WTC11 (cell line): Measurements from ENCODE around the gene TTLL5. TPM values are rescaled to one million over a fixed set of nuclear protein-coding genes. Genes with fewer than 3 reads are reported as not detected.

Experiments
- ATAC-seq: fragments of 200-7000 bp; cut with Tn5 transposase; 2 replicates; pipeline ENCODE4 v1.10.0; 2021; ENCODE audit warnings: mild to moderate bottlenecking, moderate library complexity
- CTCF ChIA-PET: fragments of 300-600 bp; sonication (Branson Sonifier 250); formaldehyde crosslinking; loops from one replicate; lab custom pipeline; 2021; ENCODE audit warnings: antibody characterized with exemption; lab: Charles Lee
- POLR2A ChIA-PET: fragments of 350-600 bp; sonication (Branson Sonifier 250); formaldehyde crosslinking; loops from one replicate; lab custom pipeline; 2021; ENCODE audit warnings: antibody characterized with exemption; lab: Charles Lee
- DNase-seq: peaks from one replicate; pipeline ENCODE4 v3.0.0; 2021; ENCODE audit warnings: low spot score
- H3K27ac Mint-ChIP-seq: 2 replicates; pipeline ENCODE4 v1.8.0; 2021; ENCODE audit warnings: mixed read lengths
- H3K27me3 Mint-ChIP-seq: 2 replicates; pipeline ENCODE4 v1.8.0; 2021; ENCODE audit warnings: low read depth, mild to moderate bottlenecking, moderate library complexity, mixed read lengths
- H3K36me3 Mint-ChIP-seq: 2 replicates; pipeline ENCODE4 v1.8.0; 2021; ENCODE audit warnings: mixed read lengths
- H3K4me1 Mint-ChIP-seq: 2 replicates; pipeline ENCODE4 v1.8.0; 2022; ENCODE audit warnings: mixed read lengths
- H3K4me3 Mint-ChIP-seq: 2 replicates; pipeline ENCODE4 v1.8.0; 2021; ENCODE audit warnings: mild to moderate bottlenecking, moderate library complexity, mixed read lengths
- H3K9me3 Mint-ChIP-seq: 2 replicates; pipeline ENCODE4 v1.8.0; 2021; ENCODE audit warnings: mixed read lengths
- CREM ChIP-seq: sonication (generic); formaldehyde crosslinking; IDR thresholded peaks from 2 replicates; pipeline ENCODE4 v1.8.1; 2022; ENCODE audit warnings: mild to moderate bottlenecking, missing genetic modification reagents, moderate library complexity
- ELF4 ChIP-seq: sonication (generic); formaldehyde crosslinking; IDR thresholded peaks from 2 replicates; pipeline ENCODE4 v1.8.1; 2022; ENCODE audit warnings: low read depth, mild to moderate bottlenecking, moderate library complexity, missing genetic modification reagents
- ESRRA ChIP-seq: sonication (generic); formaldehyde crosslinking; IDR thresholded peaks from 2 replicates; pipeline ENCODE4 v1.8.1; 2022; ENCODE audit warnings: mild to moderate bottlenecking, missing genetic modification reagents, borderline replicate concordance
- FOXK1 ChIP-seq: sonication (generic); formaldehyde crosslinking; IDR thresholded peaks from 2 replicates; pipeline ENCODE4 v1.8.0; 2022; ENCODE audit warnings: mild to moderate bottlenecking, moderate library complexity, missing genetic modification reagents
- JAZF1 ChIP-seq: fragments of 250-450 bp; sonication (Bioruptor Pico); IDR thresholded peaks from 2 replicates; pipeline ENCODE4 v1.9.0; 2021; ENCODE audit warnings: moderate library complexity, mild to moderate bottlenecking, inconsistent platforms
- NR1H2 ChIP-seq: sonication (generic); formaldehyde crosslinking; IDR thresholded peaks from 2 replicates; pipeline ENCODE4 v1.9.0; 2021; ENCODE audit warnings: mild to moderate bottlenecking, moderate library complexity, missing genetic modification reagents
- PREB ChIP-seq: sonication (generic); formaldehyde crosslinking; IDR thresholded peaks from 2 replicates; pipeline ENCODE4 v1.8.1; 2022; ENCODE audit warnings: mild to moderate bottlenecking, missing genetic modification reagents, moderate library complexity, borderline replicate concordance
- TCF7 ChIP-seq: sonication (generic); formaldehyde crosslinking; IDR thresholded peaks from 2 replicates; pipeline ENCODE4 v1.8.0; 2022; ENCODE audit warnings: mild to moderate bottlenecking, low read depth, missing genetic modification reagents, moderate library complexity
- ZMAT4 ChIP-seq: fragments of 250-450 bp; sonication (Bioruptor Pico); IDR thresholded peaks from 2 replicates; pipeline ENCODE4 v1.9.0; 2021; ENCODE audit warnings: mild to moderate bottlenecking
- ZNF425 ChIP-seq: fragments of 250-450 bp; sonication (Bioruptor Pico); conservative IDR thresholded peaks from 2 replicates; pipeline ENCODE4 v1.9.0; 2021; ENCODE audit warnings: mild to moderate bottlenecking
- total RNA-seq: library from RNA; stranded (reverse); gene quantifications from 3 replicates; pipeline ENCODE4 v1.2.3, GENCODE V29; 2021
- TF ChIP-seq, protein P1 (sequence below): sonication (generic); formaldehyde crosslinking; IDR thresholded peaks from 2 replicates; pipeline ENCODE4 v1.8.1; 2022; ENCODE audit warnings: low read depth, mild to moderate bottlenecking, moderate library complexity, missing genetic modification reagents, borderline replicate concordance
- TF ChIP-seq, protein P2 (sequence below): sonication (generic); formaldehyde crosslinking; IDR thresholded peaks from 2 replicates; pipeline ENCODE4 v1.8.0; 2023; ENCODE audit warnings: mild to moderate bottlenecking, missing genetic modification reagents
- TF ChIP-seq, protein P3 (sequence below): sonication (generic); formaldehyde crosslinking; IDR thresholded peaks from 2 replicates; pipeline ENCODE4 v1.8.0; 2022; ENCODE audit warnings: mild to moderate bottlenecking, missing genetic modification reagents
- TF ChIP-seq, protein P4 (sequence below): sonication (generic); formaldehyde crosslinking; IDR thresholded peaks from 2 replicates; pipeline ENCODE4 v1.8.1; 2023; ENCODE audit warnings: mild to moderate bottlenecking, missing genetic modification reagents

The TTLL5 gene
- total RNA-seq, 1 experiment from 2014 or later, result 39.6 TPM

- TF ChIP-seq, protein P1, sequence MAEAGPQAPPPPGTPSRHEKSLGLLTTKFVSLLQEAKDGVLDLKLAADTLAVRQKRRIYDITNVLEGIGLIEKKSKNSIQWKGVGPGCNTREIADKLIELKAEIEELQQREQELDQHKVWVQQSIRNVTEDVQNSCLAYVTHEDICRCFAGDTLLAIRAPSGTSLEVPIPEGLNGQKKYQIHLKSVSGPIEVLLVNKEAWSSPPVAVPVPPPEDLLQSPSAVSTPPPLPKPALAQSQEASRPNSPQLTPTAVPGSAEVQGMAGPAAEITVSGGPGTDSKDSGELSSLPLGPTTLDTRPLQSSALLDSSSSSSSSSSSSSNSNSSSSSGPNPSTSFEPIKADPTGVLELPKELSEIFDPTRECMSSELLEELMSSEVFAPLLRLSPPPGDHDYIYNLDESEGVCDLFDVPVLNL (CRISPR knock-in tag), result no peak
- no peak for TF ChIP-seq TCF7
- TF ChIP-seq ELF4 (CRISPR knock-in tag), result no peak
- no peak for TF ChIP-seq FOXK1
- TF ChIP-seq, protein P2, sequence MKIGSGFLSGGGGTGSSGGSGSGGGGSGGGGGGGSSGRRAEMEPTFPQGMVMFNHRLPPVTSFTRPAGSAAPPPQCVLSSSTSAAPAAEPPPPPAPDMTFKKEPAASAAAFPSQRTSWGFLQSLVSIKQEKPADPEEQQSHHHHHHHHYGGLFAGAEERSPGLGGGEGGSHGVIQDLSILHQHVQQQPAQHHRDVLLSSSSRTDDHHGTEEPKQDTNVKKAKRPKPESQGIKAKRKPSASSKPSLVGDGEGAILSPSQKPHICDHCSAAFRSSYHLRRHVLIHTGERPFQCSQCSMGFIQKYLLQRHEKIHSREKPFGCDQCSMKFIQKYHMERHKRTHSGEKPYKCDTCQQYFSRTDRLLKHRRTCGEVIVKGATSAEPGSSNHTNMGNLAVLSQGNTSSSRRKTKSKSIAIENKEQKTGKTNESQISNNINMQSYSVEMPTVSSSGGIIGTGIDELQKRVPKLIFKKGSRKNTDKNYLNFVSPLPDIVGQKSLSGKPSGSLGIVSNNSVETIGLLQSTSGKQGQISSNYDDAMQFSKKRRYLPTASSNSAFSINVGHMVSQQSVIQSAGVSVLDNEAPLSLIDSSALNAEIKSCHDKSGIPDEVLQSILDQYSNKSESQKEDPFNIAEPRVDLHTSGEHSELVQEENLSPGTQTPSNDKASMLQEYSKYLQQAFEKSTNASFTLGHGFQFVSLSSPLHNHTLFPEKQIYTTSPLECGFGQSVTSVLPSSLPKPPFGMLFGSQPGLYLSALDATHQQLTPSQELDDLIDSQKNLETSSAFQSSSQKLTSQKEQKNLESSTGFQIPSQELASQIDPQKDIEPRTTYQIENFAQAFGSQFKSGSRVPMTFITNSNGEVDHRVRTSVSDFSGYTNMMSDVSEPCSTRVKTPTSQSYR (CRISPR knock-in tag), result no peak
- TF ChIP-seq, protein P3, sequence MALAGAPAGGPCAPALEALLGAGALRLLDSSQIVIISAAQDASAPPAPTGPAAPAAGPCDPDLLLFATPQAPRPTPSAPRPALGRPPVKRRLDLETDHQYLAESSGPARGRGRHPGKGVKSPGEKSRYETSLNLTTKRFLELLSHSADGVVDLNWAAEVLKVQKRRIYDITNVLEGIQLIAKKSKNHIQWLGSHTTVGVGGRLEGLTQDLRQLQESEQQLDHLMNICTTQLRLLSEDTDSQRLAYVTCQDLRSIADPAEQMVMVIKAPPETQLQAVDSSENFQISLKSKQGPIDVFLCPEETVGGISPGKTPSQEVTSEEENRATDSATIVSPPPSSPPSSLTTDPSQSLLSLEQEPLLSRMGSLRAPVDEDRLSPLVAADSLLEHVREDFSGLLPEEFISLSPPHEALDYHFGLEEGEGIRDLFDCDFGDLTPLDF, result no peak
Observed at GRCh38 chr14:75990297-75990696, 329.3 kb downstream of the TTLL5 start (continued).

GRCh38 chr14:75991753-75992152 is 330.7 kb downstream of the TTLL5 start:
- TF ChIP-seq ESRRA (CRISPR knock-in tag) (no peak), ZMAT4 (no peak), NR1H2 (no peak), ZNF425 (CRISPR knock-in tag) (no peak), CREM (no peak), PREB (no peak), JAZF1 (CRISPR knock-in tag) (no peak), TCF7 (no peak)
- TF ChIP-seq, protein P3, result no peak
- TF ChIP-seq, protein P4, sequence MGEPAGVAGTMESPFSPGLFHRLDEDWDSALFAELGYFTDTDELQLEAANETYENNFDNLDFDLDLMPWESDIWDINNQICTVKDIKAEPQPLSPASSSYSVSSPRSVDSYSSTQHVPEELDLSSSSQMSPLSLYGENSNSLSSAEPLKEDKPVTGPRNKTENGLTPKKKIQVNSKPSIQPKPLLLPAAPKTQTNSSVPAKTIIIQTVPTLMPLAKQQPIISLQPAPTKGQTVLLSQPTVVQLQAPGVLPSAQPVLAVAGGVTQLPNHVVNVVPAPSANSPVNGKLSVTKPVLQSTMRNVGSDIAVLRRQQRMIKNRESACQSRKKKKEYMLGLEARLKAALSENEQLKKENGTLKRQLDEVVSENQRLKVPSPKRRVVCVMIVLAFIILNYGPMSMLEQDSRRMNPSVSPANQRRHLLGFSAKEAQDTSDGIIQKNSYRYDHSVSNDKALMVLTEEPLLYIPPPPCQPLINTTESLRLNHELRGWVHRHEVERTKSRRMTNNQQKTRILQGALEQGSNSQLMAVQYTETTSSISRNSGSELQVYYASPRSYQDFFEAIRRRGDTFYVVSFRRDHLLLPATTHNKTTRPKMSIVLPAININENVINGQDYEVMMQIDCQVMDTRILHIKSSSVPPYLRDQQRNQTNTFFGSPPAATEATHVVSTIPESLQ (CRISPR knock-in tag), result no peak
- Mint-ChIP-seq H3K4me1 (peaks cover under 1% of the 10 kb centered on the region; the same call in 1 of the 2 replicates), H3K27ac (no peak overlapping the region), H3K4me3 (no peak overlapping the region), H3K9me3 (no peaks in the 10 kb centered on the region), H3K36me3 (no peaks in the 10 kb centered on the region; the same call in 1 of the 2 replicates), H3K27me3 (no peaks in the 10 kb centered on the region)
- ChIA-PET POLR2A (no interaction called here), CTCF (no interaction called here)
- ATAC-seq (no peak), DNase-seq (no peak)
